Left hindlimb (tissue), 1 donor: ENCODE results near the gene UQCRHL.

ENCODE experiments used
- DNase-seq: peaks from one replicate; pipeline ENCODE4 v3.0.0-alpha.2; 2018

The UQCRHL gene

DNA sequence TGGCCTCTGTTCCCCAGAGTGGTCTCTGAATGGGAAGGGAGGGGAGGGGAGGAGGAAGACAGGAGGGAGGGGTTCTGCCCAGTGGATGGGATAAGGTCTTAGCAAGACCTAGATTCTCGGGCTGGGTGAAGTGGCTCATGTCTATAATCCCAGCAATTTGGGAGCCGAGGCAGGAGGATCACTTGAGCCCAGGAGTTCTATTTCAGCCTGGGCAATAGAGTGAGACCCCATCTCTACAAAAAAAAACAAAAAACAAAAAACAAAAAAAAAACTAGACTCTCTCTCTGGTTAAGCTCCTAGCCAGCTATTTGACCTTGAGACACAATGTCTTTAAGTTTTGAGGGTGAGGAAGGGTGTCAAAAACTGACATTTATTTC lies 11.4 kb downstream of the UQCRHL start:
- DNase-seq, result no peak

DNA sequence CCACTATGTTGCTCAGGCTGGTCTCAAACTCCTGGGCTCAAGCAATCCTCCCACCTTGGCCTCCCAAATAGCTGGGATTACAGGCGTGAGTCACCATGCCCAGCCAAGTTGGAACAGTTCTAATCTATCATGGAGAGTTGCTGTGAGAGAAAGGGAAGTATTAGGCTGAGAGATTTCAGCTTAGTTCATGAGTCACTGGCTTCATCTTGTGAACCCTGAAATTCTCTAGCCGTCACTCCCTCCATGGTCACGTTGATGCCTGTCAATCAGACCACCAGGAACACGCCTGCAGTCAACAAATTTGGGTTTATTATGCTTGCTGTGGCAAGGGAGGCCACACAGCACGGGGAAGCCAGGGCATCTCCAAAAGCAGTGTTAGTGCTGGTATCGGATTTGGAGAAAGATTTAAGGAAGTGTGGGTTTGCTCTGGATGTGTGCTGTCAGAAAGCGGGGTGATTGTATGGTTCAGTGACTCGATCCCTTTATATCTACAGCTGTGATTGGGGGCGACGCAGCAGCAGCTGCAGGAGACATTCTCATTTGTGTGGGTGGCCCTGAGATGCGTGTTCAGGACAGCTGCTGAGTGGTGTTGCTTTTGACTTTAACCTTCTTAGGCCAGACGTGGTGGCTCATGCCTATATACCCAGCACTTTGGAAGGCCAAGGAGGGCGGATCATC lies 18.7 kb downstream of the UQCRHL start:
- no peak for DNase-seq

DNA sequence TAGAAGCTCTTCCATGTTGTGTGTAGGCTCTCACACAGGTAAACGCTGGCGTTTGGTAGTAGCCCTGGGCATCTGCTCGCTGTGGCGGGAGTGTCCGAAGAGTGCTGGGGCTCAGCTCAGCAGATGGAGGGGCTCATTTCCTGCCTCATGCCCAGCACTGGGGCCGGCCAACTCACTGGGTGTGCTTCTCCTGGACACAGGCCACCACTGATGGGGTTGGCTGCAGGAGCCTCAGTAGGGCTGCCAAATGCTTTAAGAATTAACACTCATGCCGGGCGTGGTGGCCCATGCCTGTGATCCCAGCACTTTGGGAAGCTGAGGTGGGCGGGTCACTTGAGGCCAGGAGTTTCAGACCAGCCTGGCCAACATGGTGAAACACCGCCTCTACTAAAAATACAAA lies 20.9 kb downstream of the UQCRHL start:
- DNase-seq, result no peak

DNA sequence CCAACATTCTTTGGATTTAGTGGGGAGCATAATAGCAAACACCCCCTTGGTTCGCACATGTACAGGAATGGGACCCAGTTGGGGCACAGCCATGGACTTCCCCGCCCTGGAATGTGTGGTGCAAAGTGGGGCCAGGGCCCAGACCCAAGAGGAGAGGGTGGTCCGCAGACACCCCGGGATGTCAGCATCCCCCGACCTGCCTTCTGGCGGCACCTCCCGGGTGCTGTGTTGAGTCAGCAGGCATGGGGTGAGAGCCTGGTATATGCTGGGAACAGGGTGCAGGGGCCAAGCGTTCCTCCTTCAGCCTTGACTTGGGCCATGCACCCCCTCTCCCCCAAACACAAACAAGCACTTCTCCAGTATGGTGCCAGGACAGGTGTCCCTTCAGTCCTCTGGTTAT lies 21.8 kb downstream of the UQCRHL start:
- DNase-seq, result no peak

DNA sequence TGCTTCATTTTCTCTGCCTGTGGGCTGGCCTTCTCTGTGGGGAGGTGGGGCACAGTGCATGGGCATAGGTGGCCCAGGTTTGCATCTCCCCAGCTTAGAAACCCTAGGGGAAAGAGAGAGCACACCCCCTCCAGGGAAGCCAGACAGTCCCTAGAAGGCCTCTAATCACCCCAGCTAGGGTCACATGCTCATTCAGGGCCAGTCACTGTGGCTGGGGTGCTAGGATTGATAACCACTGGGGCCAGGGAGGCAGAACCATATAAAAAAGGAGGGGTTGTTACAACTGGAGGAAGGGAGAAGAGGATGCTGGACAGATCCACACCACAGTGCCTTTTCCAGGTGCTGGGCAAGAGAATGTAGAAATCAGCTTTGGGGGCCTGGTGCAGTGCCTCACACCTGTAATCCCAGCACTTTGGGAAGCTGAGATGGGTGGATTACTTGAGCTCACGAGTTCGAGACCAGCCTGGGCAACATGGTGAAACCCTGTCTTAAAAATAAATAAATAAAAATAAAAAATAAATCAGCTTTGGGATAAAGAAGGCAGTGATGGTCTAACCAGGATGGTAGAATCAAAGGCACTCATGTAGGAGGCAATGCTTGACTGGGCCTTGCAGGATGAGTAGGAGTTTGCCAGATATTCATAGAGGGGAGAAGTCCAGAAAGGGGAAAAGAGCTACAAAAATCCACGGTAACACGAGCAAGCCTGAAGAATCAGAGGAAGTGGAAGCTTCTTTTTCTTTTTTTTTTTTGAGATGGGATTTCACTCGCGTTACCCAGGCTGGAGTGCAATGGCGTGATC lies 29.3 kb downstream of the UQCRHL start:
- DNase-seq, result no peak

DNA sequence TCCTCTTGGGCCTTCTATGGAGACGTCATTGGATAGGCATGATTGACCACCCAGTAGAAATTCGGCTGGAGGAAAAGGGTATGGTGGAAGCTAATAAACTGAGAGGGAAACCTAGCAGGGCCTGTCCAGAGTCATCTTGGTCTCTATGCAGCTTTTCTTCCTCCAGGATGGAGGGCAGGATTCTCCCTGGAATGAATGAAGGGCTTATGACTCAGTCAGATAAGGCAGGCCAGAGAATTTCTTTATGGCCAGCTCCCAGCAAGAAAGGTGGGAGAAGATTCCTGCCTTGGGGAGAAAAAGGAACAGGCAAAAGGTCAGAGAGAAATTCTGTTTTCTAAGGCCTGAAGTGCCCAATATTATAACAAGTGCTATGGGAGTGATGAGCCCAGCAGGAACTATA lies 31.7 kb downstream of the UQCRHL start:
- DNase-seq, result no peak

DNA sequence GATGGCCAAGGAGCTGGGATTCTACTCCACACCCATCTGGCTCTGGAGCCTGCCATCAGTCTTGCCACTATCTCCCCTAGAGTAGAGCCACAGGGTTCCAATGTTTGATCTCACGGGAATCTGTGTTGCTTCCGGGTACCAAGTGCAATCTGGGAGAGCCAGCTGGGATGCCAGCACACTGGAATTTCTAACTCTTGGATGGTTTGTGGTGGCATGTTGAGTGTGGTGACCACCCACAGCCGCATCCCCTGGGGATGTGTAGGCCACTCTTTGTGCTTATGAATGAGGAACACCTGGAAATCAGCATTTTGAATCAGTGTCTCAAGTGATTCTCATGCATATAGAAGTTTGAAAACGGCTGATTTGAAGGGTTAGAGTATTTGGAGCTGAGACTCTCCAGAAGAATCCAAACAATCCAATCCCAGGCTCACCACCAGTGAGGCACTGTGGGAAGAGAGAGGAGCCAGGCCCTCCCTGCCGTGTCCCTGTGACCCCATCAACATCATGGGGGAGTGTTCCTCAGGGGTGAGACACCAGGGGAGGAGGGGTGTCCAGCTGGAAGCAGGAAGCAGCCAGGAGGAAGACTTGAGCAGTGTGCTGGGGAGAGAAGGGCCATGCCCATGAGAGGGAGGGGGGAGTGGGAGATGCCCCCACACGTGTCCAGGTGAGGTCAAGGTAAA lies 35.5 kb downstream of the UQCRHL start:
- no peak for DNase-seq

DNA sequence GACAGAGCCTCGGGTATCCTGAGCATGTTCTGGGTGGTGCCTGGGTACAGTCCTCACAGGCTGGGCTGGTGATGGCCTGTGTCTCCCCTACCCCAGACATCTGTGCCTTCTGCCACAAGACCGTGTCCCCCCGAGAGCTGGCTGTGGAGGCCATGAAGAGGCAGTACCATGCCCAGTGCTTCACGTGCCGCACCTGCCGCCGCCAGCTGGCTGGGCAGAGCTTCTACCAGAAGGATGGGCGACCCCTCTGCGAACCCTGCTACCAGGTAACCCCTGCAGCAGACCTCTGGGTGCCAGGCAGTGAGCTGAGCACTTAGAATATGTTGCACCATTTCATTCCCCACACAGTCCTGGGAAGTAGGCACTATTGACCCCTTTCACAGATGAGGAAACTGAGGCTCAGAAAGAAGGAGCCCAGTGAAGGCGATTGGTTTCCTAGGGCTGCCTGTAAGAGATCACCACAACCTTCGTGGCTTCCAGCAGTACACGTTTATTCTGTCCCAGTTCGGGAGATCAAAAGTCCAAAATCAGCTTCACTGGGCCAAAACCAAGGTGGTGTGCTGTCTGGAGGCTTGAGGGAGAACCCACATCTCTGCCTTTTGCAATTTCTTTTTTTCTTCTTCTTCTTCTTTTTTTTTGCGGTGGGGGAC lies 37.0 kb downstream of the UQCRHL start:
- DNase-seq, result no peak

DNA sequence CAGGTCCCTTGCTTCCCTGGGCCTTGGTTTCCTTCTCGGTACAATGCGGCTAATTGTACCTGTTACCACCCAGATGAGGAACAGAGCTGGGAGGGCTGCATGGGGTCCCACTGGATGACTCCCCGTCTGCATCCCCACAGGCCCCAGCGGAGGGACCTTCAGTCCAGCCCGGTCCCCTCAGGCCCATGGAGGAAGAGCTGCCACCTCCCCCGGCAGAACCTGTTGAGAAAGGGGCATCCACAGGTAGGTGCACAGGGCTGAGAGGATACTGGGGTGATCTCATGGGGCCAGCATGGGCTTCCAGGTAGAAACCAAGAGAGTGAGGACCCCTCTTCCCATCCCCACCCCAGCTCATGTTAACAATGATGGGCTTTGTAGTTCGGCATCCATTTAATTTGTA lies 39.1 kb downstream of the UQCRHL start:
- no peak for DNase-seq

DNA sequence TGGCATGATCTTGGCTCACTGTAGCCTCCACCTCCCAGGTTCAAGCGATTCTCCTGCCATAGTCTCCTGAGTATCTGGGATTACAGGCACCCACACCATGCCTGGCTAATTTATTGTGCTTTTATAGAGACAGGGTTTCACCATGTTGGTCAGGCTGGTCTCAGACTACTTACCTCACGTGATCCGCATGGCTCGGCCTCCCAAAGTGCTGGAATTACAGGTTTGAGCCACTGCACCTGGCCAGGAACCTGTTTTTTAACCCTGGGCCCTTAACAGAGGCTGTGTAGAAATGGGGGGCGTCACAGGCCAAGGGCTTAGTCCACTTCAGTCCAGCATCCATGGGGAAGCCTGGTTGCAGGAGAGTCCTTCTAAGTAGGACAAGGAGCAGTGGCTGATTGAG lies 39.5 kb downstream of the UQCRHL start:
- no peak for DNase-seq

DNA sequence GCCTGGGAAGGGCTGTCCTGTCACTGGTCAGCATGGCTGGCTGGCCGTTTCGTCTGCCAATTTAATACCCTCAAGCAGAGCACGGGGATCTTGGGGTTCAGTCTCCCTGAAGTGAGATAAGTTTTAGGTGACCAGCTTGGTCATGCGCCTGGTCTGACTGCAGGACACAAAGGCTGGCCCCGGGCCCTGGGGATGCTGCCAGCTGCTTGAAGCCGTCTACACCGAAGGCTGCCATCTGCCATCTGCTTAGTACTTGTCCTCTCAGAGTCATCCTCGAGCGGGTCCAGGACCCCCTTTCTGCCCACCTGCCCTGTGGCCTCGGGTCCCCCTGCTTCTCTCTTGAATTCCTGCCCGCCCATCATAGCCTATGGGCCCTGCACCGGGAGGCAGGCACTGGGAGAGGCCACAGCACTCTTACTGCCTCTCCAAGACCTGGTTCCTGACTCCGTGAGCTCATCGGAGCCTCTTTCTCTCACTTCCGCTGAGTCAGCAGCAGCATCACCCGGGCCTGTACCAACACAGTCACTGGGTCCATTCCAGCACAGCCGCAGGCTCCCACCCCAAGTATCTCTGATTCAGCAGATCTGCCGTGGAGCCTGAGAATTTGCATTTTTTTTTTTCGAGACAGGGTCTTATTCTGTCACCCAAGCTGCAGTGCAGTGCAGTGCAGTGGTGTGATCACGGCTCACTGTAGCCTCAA lies 41.8 kb downstream of the UQCRHL start:
- DNase-seq, result no peak

DNA sequence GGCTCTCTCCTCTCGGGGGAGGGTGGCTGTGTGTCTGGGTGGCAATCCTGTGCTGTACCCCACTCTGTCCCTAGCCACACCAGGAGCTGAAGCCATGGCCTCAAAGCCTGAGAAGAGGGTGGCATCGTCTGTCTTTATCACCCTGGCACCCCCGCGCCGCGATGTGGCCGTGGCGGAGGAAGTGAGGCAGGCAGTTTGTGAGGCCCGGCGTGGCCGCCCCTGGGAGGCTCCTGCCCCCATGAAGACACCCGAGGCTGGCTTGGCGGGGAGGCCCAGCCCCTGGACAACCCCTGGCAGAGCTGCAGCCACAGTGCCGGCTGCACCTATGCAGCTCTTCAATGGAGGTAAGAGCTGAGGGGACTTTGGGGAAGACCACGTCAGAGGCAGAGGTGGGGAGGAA lies 42.6 kb downstream of the UQCRHL start:
- no peak for DNase-seq

DNA sequence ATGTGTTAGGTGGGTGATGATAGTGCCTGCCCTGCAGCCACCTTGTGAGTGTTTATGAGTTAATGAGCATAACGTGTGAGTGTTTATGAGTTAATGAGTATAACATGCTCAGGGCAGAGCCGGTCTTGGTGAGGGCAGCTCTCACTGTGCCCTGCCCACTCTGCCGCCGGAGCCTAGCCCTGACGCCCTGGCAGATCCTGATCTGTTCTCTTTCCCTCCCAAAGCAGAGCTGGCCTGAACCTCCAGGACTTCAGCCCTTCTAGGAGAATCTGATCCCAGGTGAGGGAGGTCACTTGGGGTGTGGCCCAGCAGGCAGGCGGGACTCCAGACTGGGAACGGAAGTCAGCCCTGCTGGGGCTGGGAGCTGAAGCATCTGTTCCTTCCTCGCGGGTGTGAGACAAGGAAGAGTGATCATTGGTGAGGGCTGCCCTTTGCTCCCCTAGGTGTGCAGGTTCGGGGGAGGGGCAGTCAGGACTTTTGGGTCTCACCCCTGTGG lies 43.1 kb downstream of the UQCRHL start:
- DNase-seq, result no peak

DNA sequence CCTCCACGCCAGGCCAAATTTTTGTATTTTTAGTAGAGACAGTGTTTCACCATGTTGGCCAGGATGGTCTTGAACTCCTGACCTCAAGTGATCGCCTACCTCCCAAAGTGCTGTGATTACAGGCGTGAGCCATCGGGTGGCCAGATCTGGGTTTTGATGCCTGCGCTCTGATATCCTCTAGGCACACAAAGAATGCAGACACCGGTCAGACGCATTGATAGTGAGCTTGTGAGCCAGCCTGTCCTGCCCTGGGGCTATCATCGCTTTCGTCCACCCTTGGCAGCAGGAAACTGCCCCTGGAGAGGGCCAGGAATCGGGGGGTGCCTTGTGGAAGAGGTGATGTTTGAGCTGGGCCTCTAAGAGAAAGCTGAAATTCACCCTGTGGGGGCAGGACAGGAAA lies 44.9 kb downstream of the UQCRHL start:
- no peak for DNase-seq

DNA sequence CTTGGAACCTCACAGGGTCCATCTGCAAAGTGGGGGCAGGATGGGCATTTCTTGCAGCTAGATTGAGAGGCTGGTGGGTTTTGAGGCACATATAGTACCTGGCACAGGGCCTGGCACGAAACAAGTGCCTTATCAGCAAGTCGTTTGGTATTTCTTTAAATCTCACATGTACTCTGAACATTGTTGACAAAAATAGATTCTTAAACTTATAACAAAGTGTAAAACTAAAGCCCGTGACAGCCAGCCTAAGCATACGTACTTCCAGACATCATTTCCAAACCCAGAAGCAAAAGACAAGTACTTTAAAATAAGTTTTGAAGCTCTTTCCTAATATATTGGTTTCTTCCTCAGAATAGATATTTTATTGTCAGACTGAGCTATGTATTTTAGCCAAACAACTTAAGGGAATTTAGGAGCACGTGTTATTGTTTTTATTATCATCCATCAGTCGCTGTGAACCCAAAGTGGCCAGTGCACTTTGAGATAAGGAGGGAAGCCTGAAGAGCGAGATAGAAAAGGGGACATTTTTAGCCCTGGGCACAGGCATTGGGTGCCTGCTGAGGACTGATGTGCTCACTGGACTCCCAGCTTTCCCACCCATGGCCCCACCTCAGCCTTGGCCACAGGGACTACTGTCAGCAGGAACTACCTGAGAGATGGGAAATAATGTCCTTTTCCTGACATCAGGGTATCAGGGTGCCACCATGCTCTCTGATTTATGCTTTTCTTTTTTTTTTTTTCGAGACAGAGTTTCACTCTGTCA lies 45.9 kb downstream of the UQCRHL start:
- no peak for DNase-seq

DNA sequence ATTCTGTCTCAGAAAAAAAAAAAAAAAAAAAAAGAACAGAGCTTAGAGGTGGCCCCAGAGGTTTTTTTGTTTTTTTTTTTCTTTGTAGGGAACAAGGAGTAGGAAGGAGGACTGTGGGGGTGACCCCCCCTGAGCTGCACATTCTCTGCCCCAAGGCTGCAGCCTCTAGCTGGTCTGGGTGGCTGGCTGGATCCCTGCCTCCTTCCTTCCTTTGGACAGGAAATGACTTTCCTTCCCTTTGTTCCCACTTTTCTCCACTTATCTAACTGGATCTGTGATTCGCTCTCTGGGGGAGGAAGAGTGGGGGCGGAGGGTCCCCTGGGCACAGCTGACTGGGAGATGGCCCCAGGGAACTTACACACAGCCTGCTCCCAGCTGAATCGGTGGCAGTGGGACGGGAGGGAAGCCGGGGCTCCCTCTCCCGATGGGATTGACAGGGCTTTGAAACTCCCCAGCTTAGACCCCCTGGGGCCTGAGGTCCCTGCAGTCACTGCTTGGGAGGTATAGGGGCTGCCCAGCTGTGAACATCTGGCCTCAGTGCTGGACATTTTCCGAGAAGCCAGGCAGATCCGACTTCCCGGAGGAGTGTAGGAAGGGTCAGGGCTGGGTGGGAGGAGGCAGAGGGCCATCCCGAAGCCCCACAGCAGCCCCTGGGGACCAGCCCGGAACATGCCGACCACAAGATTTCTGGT lies 46.8 kb downstream of the UQCRHL start:
- DNase-seq, result peak; percentile 70

DNA sequence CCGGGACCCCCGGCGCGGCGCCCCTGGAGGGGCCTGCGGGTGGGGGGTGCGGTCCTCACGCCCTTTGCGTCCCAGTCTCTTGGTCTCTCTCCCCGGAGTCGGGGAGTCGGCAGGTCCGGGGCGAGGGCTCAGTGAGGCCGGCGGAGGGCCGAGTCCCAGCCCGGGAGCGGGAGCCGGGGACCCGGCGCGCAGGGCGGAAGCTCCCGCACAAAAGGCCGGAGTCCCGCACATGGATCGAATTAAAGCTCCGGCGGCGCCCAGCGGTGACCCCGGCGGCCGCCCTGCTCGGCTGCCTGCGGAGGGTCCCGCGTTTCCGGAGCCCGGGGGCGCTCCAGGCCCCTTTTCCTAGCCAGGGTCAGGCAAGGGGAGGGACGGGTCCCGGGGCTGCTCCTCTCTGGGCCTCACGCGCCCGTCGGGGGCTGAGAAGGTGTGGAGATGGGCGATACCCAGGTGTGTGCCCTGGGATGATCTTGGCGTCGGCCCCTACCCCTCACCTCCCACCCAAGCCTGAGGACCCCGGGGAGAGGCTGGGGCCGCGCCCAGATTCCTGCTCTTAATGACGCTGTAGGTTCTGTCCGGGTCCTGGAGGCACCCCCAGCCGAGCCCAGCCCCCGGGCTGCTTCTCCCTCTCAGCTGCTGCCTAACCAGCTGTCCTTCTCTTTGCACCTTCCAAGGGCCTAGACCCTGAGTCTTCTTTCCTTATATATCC lies 48.3 kb downstream of the UQCRHL start:
- DNase-seq, result no peak

DNA sequence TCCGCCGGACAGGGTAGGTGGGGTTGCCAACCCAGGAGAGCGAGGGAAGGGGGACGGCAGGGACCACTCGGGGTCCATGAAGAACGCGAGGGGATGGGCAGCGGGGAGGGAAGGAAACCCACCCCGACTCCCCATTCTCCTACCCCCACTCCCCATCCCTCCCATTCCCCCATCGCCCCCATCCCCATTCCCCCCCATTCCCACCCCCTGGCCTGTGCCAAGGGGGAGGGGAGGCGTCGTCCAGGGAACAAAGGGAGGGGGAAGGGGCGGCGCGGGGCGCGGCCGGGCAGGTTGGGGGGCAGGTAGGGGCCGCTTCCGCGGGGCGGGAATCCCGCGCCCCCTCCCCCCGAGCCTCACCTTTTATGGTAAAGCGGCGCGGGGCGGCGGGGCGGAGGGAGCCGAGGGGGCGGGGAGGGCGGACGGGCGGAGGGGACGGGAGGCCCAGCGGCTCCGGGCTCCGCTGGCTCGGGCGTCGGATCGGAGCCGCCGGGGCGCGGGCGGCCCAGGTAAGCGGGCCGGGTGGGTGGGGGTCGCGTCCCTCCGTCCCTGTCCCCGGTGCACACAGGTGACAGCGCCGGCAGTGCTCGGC lies 49.0 kb downstream of the UQCRHL start, which contains the start of gene FBLIM1:
Gene FBLIM1, plus strand, starts transcription at position 453 of the 589 bp plus-strand sequence. CDS start 6,189 bp downstream, outside the sequence.
- no peak for DNase-seq

DNA sequence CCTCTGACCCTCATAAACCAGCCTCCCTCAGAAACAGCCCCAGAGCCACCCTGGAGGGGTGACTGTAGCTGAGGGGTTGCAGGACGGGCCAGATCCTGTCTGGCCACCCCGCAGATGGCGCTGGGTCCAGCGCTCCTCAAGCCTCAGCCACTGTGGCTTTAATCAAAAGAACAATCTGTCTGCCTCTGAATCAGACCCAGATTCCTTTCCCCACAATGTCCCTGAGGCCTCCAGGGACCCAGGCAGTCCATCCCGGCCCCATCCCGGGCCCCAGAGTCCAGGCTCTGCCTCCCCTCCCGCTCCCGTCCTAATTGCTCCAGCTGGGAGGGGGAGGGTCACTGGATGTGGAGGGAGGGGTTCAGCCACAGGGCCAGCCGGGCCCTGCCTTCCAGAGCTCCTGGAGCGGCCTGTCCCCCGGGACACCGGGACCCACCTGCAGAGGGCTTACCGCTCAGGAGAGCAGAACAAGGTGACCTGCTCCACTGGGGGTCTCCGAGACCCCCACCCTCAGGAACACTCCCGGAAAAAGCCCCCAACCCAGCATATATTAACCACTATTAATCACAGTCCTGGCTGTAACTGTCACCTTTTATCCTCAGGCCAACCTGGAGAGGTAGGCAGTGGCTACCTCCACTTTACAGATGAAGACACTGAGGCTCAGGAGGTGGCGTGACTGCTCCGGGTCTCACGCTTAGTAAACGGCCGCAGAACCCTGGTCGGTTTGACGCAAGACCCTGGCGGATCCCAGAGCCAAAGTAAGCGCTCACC lies 49.7 kb downstream of the UQCRHL start:
- no peak for DNase-seq
